ENCODE measurements around the gene HIPK1. TPM values are rescaled to one million over a fixed set of nuclear protein-coding genes. Genes with fewer than 3 reads are reported as not detected.

HIPK1 gene
- total RNA-seq, 4 donors from 2014 or later = 48.3 to 63.9 (median 53.1) TPM

DNA sequence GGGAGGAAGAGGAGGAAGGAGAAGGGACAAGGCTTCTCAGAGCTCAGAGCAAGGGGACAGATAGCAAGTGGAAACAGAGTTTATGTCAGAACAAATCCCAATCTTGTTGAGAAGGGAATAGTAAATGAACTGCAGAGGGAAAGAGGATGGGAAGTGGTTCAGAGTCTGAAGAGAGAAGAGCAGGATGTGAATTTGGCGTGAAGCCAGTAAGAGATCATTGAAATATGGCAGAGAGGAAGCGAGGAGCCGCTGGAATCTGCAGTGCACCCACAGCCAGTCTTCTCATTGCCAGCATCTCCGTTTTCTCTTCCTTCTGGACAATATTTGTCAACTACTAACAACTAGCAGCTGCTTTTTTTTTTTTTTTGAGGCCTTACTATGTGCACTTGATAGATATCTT lies 69.2 kb downstream of the HIPK1 start:
- Histone ChIP-seq H3K4me3 (no peak overlapping the region), H3K4me1 (no peaks in the 10 kb centered on the region), H3K9me3 (peaks cover 10 to 17% of the 10 kb centered on the region in 2 donors), H3K27ac (no peak overlapping the region), H3K27me3 (no peaks in the 10 kb centered on the region), H3K36me3 (no peaks in the 10 kb centered on the region)
- 40 to 43% methylated on average over 4 of the region's 4 CpGs for WGBS, 2 donors (ENCODE audit: low coverage in 1 of 2)
- intact Hi-C loops (cut with DNase I; ENCODE audit: low total_unique reads) (no loop called here), in situ Hi-C loops (cut with MboI; ENCODE audit: low pct_ligation_motif_present in 1 of 4, low pct_unique_long_range_greater_than_20kb in 1 of 4, low sequenced_read_pairs in 3 of 4) (no loop called here)
- TF ChIP-seq POLR2AphosphoS5 (IDR thresholded peaks at IDR 0.05) (no peak), POLR2A (IDR thresholded peaks at IDR 0.05) (no peak), EP300 (IDR thresholded peaks at IDR 0.05; ENCODE audit: low read depth) (no peak)
- DNase-seq = no peak

DNA sequence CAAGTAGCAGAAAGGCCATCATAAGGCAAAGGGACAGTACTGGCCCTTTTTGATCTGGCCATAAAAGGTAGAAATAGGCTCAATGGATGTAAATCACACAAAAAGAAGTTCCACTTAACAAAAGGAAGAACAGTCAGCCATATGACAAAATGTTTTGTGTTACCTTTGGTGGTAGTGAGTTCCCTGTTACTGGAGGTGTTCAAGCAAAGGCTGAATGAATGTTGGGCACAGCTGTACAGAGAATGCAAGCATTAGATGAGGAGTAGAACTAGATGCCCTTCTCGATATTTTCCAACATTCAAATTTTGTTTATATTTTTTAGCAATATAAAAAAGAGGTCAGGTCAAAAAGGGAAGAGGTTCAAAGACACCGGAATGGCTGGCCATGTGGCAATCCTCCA lies 70.1 kb downstream of the HIPK1 start:
- no peaks in the 10 kb centered on the region for H3K36me3 ChIP-seq
- H3K27ac ChIP-seq = no peak overlapping the region
- peaks cover 10 to 17% of the 10 kb centered on the region in 2 donors for H3K9me3 ChIP-seq
- intact Hi-C loops (cut with DNase I; ENCODE audit: low total_unique reads) = no loop called here
- no peak for DNase-seq
- in situ Hi-C loops (cut with MboI; ENCODE audit: low pct_ligation_motif_present in 1 of 4, low pct_unique_long_range_greater_than_20kb in 1 of 4, low sequenced_read_pairs in 3 of 4) = no loop called here
- H3K27me3 ChIP-seq = no peaks in the 10 kb centered on the region
- TF ChIP-seq POLR2A (IDR thresholded peaks at IDR 0.05) (no peak), POLR2AphosphoS5 (IDR thresholded peaks at IDR 0.05) (no peak), EP300 (IDR thresholded peaks at IDR 0.05; ENCODE audit: low read depth) (no peak)
- TF ChIP-seq, protein P1, sequence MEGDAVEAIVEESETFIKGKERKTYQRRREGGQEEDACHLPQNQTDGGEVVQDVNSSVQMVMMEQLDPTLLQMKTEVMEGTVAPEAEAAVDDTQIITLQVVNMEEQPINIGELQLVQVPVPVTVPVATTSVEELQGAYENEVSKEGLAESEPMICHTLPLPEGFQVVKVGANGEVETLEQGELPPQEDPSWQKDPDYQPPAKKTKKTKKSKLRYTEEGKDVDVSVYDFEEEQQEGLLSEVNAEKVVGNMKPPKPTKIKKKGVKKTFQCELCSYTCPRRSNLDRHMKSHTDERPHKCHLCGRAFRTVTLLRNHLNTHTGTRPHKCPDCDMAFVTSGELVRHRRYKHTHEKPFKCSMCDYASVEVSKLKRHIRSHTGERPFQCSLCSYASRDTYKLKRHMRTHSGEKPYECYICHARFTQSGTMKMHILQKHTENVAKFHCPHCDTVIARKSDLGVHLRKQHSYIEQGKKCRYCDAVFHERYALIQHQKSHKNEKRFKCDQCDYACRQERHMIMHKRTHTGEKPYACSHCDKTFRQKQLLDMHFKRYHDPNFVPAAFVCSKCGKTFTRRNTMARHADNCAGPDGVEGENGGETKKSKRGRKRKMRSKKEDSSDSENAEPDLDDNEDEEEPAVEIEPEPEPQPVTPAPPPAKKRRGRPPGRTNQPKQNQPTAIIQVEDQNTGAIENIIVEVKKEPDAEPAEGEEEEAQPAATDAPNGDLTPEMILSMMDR (IDR thresholded peaks at IDR 0.05) = no peak
- no peaks in the 10 kb centered on the region for H3K4me1 ChIP-seq
- H3K4me3 ChIP-seq = no peak overlapping the region
- WGBS, 2 donors (ENCODE audit: low coverage in 1 of 2) = 80 to 93% methylated on average over 2 of the region's 2 CpGs

DNA sequence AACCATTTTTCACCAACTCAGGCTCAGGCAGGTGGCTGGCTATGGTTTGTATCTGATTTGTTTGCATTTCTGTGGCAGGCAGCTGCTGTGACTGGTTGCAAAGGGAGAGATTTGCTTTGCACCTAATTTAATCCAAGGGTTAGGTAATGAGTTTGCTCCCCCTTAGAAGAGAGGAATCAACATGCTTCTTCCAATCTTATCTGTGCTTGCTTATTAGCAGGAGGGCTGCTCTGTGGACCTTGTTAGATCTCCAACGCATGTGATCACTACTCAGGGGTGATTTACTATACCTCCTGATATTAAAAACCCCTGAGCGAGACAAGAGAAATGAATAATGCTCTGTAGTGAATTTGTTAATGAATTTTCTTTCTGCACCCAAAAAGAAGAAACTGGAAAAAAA lies 70.7 kb downstream of the HIPK1 start:
- no peaks in the 10 kb centered on the region for H3K27me3 ChIP-seq
- no peaks in the 10 kb centered on the region for H3K36me3 ChIP-seq
- H3K4me3 ChIP-seq = no peak overlapping the region
- WGBS, 2 donors (ENCODE audit: low coverage in 1 of 2) = 77 to 100% methylated on average over 1 to 2 of the region's 2 CpGs
- H3K4me1 ChIP-seq = no peaks in the 10 kb centered on the region
- peaks cover 10 to 14% of the 10 kb centered on the region in 2 donors for H3K9me3 ChIP-seq
- TF ChIP-seq POLR2A (IDR thresholded peaks at IDR 0.05) = no peak
- TF ChIP-seq, protein P1 (IDR thresholded peaks at IDR 0.05) = no peak
- no peak for TF ChIP-seq EP300 (IDR thresholded peaks at IDR 0.05; ENCODE audit: low read depth)
- TF ChIP-seq POLR2AphosphoS5 (IDR thresholded peaks at IDR 0.05) = no peak
- intact Hi-C loops (cut with DNase I; ENCODE audit: low total_unique reads) (no loop called here), in situ Hi-C loops (cut with MboI; ENCODE audit: low pct_ligation_motif_present in 1 of 4, low pct_unique_long_range_greater_than_20kb in 1 of 4, low sequenced_read_pairs in 3 of 4) (no loop called here)
- H3K27ac ChIP-seq = no peak overlapping the region
- DNase-seq = no peak

DNA sequence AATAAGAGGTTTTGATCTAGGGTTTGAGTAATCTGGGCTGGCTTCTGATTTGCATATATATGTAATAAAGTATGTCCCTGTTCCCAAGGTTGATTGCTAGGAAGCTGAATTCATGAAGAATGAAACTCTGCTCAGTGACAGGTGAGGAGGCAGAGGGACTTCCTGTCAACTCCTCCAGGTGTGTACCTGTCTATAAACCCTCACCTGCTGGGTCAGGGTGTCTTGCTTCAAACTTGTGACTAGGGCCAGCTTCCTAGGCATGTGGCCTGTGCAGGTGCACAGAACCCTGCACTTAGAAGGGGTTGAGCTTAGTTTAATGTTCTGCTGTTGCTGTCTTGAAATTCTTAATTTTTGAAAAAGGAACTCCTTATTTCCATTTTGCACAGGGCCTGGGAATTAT lies 71.3 kb downstream of the HIPK1 start:
- H3K27me3 ChIP-seq = no peaks in the 10 kb centered on the region
- no peak overlapping the region for H3K4me3 ChIP-seq
- no peak for DNase-seq
- in situ Hi-C loops (cut with MboI; ENCODE audit: low pct_ligation_motif_present in 1 of 4, low pct_unique_long_range_greater_than_20kb in 1 of 4, low sequenced_read_pairs in 3 of 4) = no loop called here
- TF ChIP-seq POLR2A (IDR thresholded peaks at IDR 0.05) (no peak), EP300 (IDR thresholded peaks at IDR 0.05; ENCODE audit: low read depth) (no peak), POLR2AphosphoS5 (IDR thresholded peaks at IDR 0.05) (no peak)
- TF ChIP-seq, protein P1 (IDR thresholded peaks at IDR 0.05) = no peak
- H3K36me3 ChIP-seq = no peaks in the 10 kb centered on the region
- no peak overlapping the region for H3K27ac ChIP-seq
- peaks cover 7 to 8% of the 10 kb centered on the region in 2 donors for H3K9me3 ChIP-seq
- no peaks in the 10 kb centered on the region for H3K4me1 ChIP-seq
- intact Hi-C loops (cut with DNase I; ENCODE audit: low total_unique reads) = no loop called here

Measured in transverse colon (tissue), 4 donors.